ENCODE measurements around the gene SERPINB7.

SERPINB7 gene

DNA sequence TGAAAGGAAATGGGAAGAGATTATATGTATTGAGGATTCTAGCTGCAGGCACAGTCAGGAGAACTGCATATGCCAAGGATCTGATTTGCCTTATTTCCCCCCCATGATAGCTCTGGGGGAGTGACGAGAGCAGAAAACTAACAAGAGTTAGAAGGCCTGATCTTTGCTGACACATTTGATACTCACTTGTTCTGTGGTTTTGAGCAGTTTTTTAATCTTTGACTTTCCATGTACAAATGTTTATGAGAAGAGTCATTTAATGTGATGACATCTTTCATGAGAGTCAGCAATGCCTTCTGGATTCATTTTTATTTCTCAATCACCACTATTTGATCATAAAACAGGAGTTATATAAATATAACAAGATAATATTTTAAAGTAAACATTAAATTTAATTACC lies 12.7 kb upstream of the SERPINB7 start:
- H3K4me1 ChIP-seq (ENCODE audit: control insufficient read depth in 1 of 2, insufficient read depth in 2 of 2, low read length in 2 of 2): no peaks in the 10 kb centered on the region
- H3K4ac ChIP-seq (ENCODE audit: low read depth, low read length): no peak overlapping the region
- H2BK12ac ChIP-seq (ENCODE audit: low read length): no peak overlapping the region
- H3K79me1 ChIP-seq (ENCODE audit: low read length): no peaks in the 10 kb centered on the region
- WGBS (ENCODE audit: extremely low coverage, insufficient coverage, insufficient read length): no CpG with 5 or more reads among the region's 1 CpG
- H3K9ac ChIP-seq (ENCODE audit: low read length): no peak overlapping the region
- H2BK120ac ChIP-seq (ENCODE audit: insufficient read depth, low read length, poor library complexity): no peak overlapping the region
- H3K79me2 ChIP-seq (ENCODE audit: control insufficient read depth, insufficient read depth, low read length, poor library complexity): no peaks in the 10 kb centered on the region
- H4K8ac ChIP-seq (ENCODE audit: low read depth, low read length): no peak overlapping the region
- no peak overlapping the region for H3K4me3 ChIP-seq (ENCODE audit: low read depth, low read length)
- no peak overlapping the region for H3K14ac ChIP-seq (ENCODE audit: low read length)
- no peak overlapping the region for H3K23ac ChIP-seq (ENCODE audit: low read length)
- peaks cover 5% of the 10 kb centered on the region for H3K9me3 ChIP-seq (ENCODE audit: insufficient read depth, low read depth, low read length)
- H3K4me2 ChIP-seq (ENCODE audit: low read length): no peak overlapping the region
- H3K36me3 ChIP-seq (ENCODE audit: control insufficient read depth in 1 of 2, insufficient read depth in 2 of 2, low read length in 2 of 2): no peaks in the 10 kb centered on the region
- no peak for DNase-seq
- no peak overlapping the region for H4K91ac ChIP-seq (ENCODE audit: low read depth, low read length)
- no peak overlapping the region for H2BK5ac ChIP-seq (ENCODE audit: low read depth, low read length, poor library complexity)
- no peak overlapping the region for H2AFZ ChIP-seq (ENCODE audit: insufficient read depth, low read length, poor library complexity)
- no peaks in the 10 kb centered on the region for H3K27me3 ChIP-seq (ENCODE audit: insufficient read depth, low read length)
- no peak overlapping the region for H3K18ac ChIP-seq (ENCODE audit: low read length)
- H3K27ac ChIP-seq (ENCODE audit: low read depth, low read length): no peak overlapping the region
- no peak overlapping the region for H4K12ac ChIP-seq (ENCODE audit: low read depth, low read length)
- H2AK5ac ChIP-seq (ENCODE audit: low read length): no peak overlapping the region

GRCh38 chr18:63763831-63764600 lies 11.2 kb upstream of the SERPINB7 start:
- Histone ChIP-seq H3K27me3 (ENCODE audit: insufficient read depth, low read length) (no peaks in the 10 kb centered on the region), H2AFZ (ENCODE audit: insufficient read depth, low read length, poor library complexity) (no peak overlapping the region), H4K91ac (ENCODE audit: low read depth, low read length) (no peak overlapping the region), H3K79me2 (ENCODE audit: control insufficient read depth, insufficient read depth, low read length, poor library complexity) (no peaks in the 10 kb centered on the region), H3K4ac (ENCODE audit: low read depth, low read length) (no peak overlapping the region), H3K27ac (ENCODE audit: low read depth, low read length) (no peak overlapping the region), H2BK12ac (ENCODE audit: low read length) (no peak overlapping the region), H2BK5ac (ENCODE audit: low read depth, low read length, poor library complexity) (no peak overlapping the region), H3K23ac (ENCODE audit: low read length) (no peak overlapping the region), H2BK120ac (ENCODE audit: insufficient read depth, low read length, poor library complexity) (no peak overlapping the region), H4K12ac (ENCODE audit: low read depth, low read length) (no peak overlapping the region), H3K14ac (ENCODE audit: low read length) (no peak overlapping the region), H3K36me3 (ENCODE audit: control insufficient read depth in 1 of 2, insufficient read depth in 2 of 2, low read length in 2 of 2) (no peaks in the 10 kb centered on the region), H3K4me2 (ENCODE audit: low read length) (no peak overlapping the region), H3K79me1 (ENCODE audit: low read length) (no peaks in the 10 kb centered on the region), H3K4me1 (ENCODE audit: control insufficient read depth in 1 of 2, insufficient read depth in 2 of 2, low read length in 2 of 2) (no peaks in the 10 kb centered on the region), H4K8ac (ENCODE audit: low read depth, low read length) (no peak overlapping the region), H3K9ac (ENCODE audit: low read length) (no peak overlapping the region), H3K4me3 (ENCODE audit: low read depth, low read length) (no peak overlapping the region), H3K9me3 (ENCODE audit: insufficient read depth, low read depth, low read length) (peaks cover 5% of the 10 kb centered on the region), H2AK5ac (ENCODE audit: low read length) (no peak overlapping the region), H3K18ac (ENCODE audit: low read length) (no peak overlapping the region)
- DNase-seq: peak in 1 of 2 donors; percentile 84
- WGBS (ENCODE audit: extremely low coverage, insufficient coverage, insufficient read length): no CpG with 5 or more reads among the region's 3 CpGs

- no CpG with 5 or more reads among the region's 2 CpGs for WGBS (ENCODE audit: extremely low coverage, insufficient coverage, insufficient read length)
- Histone ChIP-seq H3K14ac (ENCODE audit: low read length) (no peak overlapping the region), H4K12ac (ENCODE audit: low read depth, low read length) (no peak overlapping the region), H2AK5ac (ENCODE audit: low read length) (no peak overlapping the region), H3K23ac (ENCODE audit: low read length) (no peak overlapping the region), H3K79me1 (ENCODE audit: low read length) (no peaks in the 10 kb centered on the region), H3K4me2 (ENCODE audit: low read length) (no peak overlapping the region), H3K9me3 (ENCODE audit: insufficient read depth, low read depth, low read length) (peaks cover 1% of the 10 kb centered on the region), H3K4me1 (ENCODE audit: control insufficient read depth in 1 of 2, insufficient read depth in 2 of 2, low read length in 2 of 2) (no peaks in the 10 kb centered on the region), H3K4me3 (ENCODE audit: low read depth, low read length) (no peak overlapping the region), H2BK120ac (ENCODE audit: insufficient read depth, low read length, poor library complexity) (no peak overlapping the region), H2AFZ (ENCODE audit: insufficient read depth, low read length, poor library complexity) (no peak overlapping the region), H3K79me2 (ENCODE audit: control insufficient read depth, insufficient read depth, low read length, poor library complexity) (no peaks in the 10 kb centered on the region), H4K91ac (ENCODE audit: low read depth, low read length) (no peak overlapping the region), H3K9ac (ENCODE audit: low read length) (no peak overlapping the region), H2BK12ac (ENCODE audit: low read length) (no peak overlapping the region), H4K8ac (ENCODE audit: low read depth, low read length) (no peak overlapping the region), H3K27me3 (ENCODE audit: insufficient read depth, low read length) (no peaks in the 10 kb centered on the region), H3K4ac (ENCODE audit: low read depth, low read length) (no peak overlapping the region), H2BK5ac (ENCODE audit: low read depth, low read length, poor library complexity) (no peak overlapping the region), H3K18ac (ENCODE audit: low read length) (no peak overlapping the region), H3K36me3 (ENCODE audit: control insufficient read depth in 1 of 2, insufficient read depth in 2 of 2, low read length in 2 of 2) (no peaks in the 10 kb centered on the region), H3K27ac (ENCODE audit: low read depth, low read length) (no peak overlapping the region)
- no peak for DNase-seq
Measured at GRCh38 chr18:63765837-63766236, 9.4 kb upstream of the SERPINB7 start.

GRCh38 chr18:63773551-63773950 lies 1.7 kb upstream of the SERPINB7 start:
- no peak overlapping the region for H4K8ac ChIP-seq (ENCODE audit: low read depth, low read length)
- H3K27me3 ChIP-seq (ENCODE audit: insufficient read depth, low read length): no peaks in the 10 kb centered on the region
- no CpG with 5 or more reads among the region's 3 CpGs for WGBS (ENCODE audit: extremely low coverage, insufficient coverage, insufficient read length)
- H3K27ac ChIP-seq (ENCODE audit: low read depth, low read length): no peak overlapping the region
- H3K9me3 ChIP-seq (ENCODE audit: insufficient read depth, low read depth, low read length): no peaks in the 10 kb centered on the region
- DNase-seq: no peak
- no peak overlapping the region for H2AFZ ChIP-seq (ENCODE audit: insufficient read depth, low read length, poor library complexity)
- H3K18ac ChIP-seq (ENCODE audit: low read length): no peak overlapping the region
- no peaks in the 10 kb centered on the region for H3K79me2 ChIP-seq (ENCODE audit: control insufficient read depth, insufficient read depth, low read length, poor library complexity)
- no peak overlapping the region for H3K23ac ChIP-seq (ENCODE audit: low read length)
- no peak overlapping the region for H2AK5ac ChIP-seq (ENCODE audit: low read length)
- H2BK12ac ChIP-seq (ENCODE audit: low read length): no peak overlapping the region
- no peak overlapping the region for H4K91ac ChIP-seq (ENCODE audit: low read depth, low read length)
- H3K9ac ChIP-seq (ENCODE audit: low read length): no peak overlapping the region
- H2BK5ac ChIP-seq (ENCODE audit: low read depth, low read length, poor library complexity): no peak overlapping the region
- no peak overlapping the region for H3K14ac ChIP-seq (ENCODE audit: low read length)
- H3K4me1 ChIP-seq (ENCODE audit: control insufficient read depth in 1 of 2, insufficient read depth in 2 of 2, low read length in 2 of 2): peaks cover 9 to 11% of the 10 kb centered on the region in 2 experiments
- H3K4me3 ChIP-seq (ENCODE audit: low read depth, low read length): no peak overlapping the region
- H2BK120ac ChIP-seq (ENCODE audit: insufficient read depth, low read length, poor library complexity): no peak overlapping the region
- H4K12ac ChIP-seq (ENCODE audit: low read depth, low read length): no peak overlapping the region
- peaks cover 15% of the 10 kb centered on the region for H3K79me1 ChIP-seq (ENCODE audit: low read length)
- H3K4ac ChIP-seq (ENCODE audit: low read depth, low read length): no peak overlapping the region
- H3K36me3 ChIP-seq (ENCODE audit: control insufficient read depth in 1 of 2, insufficient read depth in 2 of 2, low read length in 2 of 2): no peaks in the 10 kb centered on the region
- no peak overlapping the region for H3K4me2 ChIP-seq (ENCODE audit: low read length)

Measured in trophoblast cell (in vitro differentiated cells and primary cell).